ENCODE data around the gene ATP5PD. TPM values are rescaled to one million over a fixed set of nuclear protein-coding genes. Genes with fewer than 3 reads are reported as not detected.
A peak's percentile ranks its signal among the peaks of the same experiment; 100 is the strongest.

ATP5PD gene
- total and polyA plus RNA-seq, 2 of the 13 experiments (the other 11 are each of a cell fraction or from before 2014, with no cell fraction given) = 158 to 428 TPM

DNA sequence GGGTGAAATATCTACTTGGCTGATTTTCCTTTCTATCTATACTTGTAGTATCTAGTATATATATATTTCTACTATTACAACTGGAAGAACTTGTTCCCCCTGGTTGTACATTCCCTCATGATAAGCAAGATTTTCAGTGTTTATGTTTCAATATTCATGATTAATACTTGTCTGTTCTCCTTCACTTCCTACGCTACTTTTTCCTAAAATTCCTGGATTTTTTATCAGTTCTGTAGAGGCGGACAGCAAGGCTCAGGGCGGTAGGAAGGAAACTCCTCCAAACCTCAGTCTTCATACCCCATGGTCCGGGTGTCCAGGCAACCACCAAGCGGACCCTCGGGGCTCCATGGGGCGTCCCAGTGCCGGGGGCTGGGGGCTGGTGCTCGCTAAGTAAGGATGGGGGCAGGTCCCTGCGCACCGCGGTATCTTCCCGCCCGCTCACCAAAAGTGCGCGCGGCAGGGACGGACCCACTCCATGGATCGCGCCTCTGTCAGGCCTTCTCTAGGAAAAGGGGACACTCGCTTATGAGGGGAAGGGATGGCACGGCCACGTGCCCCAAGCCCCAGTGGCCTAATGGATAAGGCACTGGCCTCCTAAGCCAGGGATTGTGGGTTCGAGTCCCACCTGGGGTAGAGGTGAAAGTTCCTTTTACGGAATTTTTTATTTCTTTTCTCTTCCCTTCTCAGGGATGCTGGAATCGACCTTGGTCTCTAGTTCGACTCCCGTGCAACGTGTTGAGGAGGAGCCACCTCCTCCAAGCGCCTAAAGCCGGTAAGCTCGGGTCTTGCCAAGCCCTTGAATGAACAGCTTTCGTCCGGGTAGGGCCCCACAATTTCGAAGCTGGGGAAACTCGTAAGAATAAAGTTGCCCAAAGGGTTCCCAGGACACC lies 13.2 kb downstream of the ATP5PD start (continued):
- TF ChIP-seq, protein P1, sequence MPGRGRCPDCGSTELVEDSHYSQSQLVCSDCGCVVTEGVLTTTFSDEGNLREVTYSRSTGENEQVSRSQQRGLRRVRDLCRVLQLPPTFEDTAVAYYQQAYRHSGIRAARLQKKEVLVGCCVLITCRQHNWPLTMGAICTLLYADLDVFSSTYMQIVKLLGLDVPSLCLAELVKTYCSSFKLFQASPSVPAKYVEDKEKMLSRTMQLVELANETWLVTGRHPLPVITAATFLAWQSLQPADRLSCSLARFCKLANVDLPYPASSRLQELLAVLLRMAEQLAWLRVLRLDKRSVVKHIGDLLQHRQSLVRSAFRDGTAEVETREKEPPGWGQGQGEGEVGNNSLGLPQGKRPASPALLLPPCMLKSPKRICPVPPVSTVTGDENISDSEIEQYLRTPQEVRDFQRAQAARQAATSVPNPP (CRISPR knock-in tag; IDR thresholded peaks at IDR 0.05) = peak; percentile 68; the same call in 1 of the 2 replicates
- TF ChIP-seq, protein P2, sequence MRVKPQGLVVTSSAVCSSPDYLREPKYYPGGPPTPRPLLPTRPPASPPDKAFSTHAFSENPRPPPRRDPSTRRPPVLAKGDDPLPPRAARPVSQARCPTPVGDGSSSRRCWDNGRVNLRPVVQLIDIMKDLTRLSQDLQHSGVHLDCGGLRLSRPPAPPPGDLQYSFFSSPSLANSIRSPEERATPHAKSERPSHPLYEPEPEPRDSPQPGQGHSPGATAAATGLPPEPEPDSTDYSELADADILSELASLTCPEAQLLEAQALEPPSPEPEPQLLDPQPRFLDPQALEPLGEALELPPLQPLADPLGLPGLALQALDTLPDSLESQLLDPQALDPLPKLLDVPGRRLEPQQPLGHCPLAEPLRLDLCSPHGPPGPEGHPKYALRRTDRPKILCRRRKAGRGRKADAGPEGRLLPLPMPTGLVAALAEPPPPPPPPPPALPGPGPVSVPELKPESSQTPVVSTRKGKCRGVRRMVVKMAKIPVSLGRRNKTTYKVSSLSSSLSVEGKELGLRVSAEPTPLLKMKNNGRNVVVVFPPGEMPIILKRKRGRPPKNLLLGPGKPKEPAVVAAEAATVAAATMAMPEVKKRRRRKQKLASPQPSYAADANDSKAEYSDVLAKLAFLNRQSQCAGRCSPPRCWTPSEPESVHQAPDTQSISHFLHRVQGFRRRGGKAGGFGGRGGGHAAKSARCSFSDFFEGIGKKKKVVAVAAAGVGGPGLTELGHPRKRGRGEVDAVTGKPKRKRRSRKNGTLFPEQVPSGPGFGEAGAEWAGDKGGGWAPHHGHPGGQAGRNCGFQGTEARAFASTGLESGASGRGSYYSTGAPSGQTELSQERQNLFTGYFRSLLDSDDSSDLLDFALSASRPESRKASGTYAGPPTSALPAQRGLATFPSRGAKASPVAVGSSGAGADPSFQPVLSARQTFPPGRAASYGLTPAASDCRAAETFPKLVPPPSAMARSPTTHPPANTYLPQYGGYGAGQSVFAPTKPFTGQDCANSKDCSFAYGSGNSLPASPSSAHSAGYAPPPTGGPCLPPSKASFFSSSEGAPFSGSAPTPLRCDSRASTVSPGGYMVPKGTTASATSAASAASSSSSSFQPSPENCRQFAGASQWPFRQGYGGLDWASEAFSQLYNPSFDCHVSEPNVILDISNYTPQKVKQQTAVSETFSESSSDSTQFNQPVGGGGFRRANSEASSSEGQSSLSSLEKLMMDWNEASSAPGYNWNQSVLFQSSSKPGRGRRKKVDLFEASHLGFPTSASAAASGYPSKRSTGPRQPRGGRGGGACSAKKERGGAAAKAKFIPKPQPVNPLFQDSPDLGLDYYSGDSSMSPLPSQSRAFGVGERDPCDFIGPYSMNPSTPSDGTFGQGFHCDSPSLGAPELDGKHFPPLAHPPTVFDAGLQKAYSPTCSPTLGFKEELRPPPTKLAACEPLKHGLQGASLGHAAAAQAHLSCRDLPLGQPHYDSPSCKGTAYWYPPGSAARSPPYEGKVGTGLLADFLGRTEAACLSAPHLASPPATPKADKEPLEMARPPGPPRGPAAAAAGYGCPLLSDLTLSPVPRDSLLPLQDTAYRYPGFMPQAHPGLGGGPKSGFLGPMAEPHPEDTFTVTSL (CRISPR knock-in tag; IDR thresholded peaks at IDR 0.05; ENCODE audit: borderline replicate concordance) = no peak
- TF ChIP-seq AHR (CRISPR knock-in tag; IDR thresholded peaks at IDR 0.05) (peak; percentile 89), PCBP1 (IDR thresholded peaks at IDR 0.05; ENCODE audit: borderline replicate concordance, low read depth, low read length) (no peak), JDP2 (CRISPR knock-in tag; IDR thresholded peaks at IDR 0.05; ENCODE audit: borderline replicate concordance) (no peak), PRMT3 (CRISPR knock-in tag; IDR thresholded peaks at IDR 0.05; ENCODE audit: borderline replicate concordance, low read depth) (no peak), ARNT2 (CRISPR knock-in tag; IDR thresholded peaks at IDR 0.05; ENCODE audit: low read depth) (no peak; the same call in 1 of the 2 replicates), ZNF350 (CRISPR knock-in tag; IDR thresholded peaks at IDR 0.05; ENCODE audit: borderline replicate concordance, low read depth) (peak; percentile 65; the same call in 1 of the 2 replicates), HNRNPUL1 (IDR thresholded peaks at IDR 0.05; ENCODE audit: low read depth, low read length) (no peak), ZNF292 (CRISPR knock-in tag; IDR thresholded peaks at IDR 0.05; ENCODE audit: borderline replicate concordance, low read depth) (no peak; the same call in 1 of the 2 replicates), EEA1 (CRISPR knock-in tag; IDR thresholded peaks at IDR 0.05; ENCODE audit: borderline replicate concordance) (no peak), ZNF256 (CRISPR knock-in tag; conservative IDR thresholded peaks at IDR 0.05) (0 out of 2 replicates have a peak, but pooled peaks have one; percentile 67), RFXAP (CRISPR knock-in tag; IDR thresholded peaks at IDR 0.05; ENCODE audit: borderline replicate concordance) (no peak; the same call in 1 of the 2 replicates), MZF1 (CRISPR knock-in tag; IDR thresholded peaks at IDR 0.05; ENCODE audit: borderline replicate concordance) (peak; percentile 72; the same call in 1 of the 2 replicates), ZNF484 (CRISPR knock-in tag; IDR thresholded peaks at IDR 0.05; ENCODE audit: borderline replicate concordance, low read depth) (no peak), ZNF224 (CRISPR knock-in tag; IDR thresholded peaks at IDR 0.05) (peak; percentile 53)
- TF ChIP-seq, protein P3, sequence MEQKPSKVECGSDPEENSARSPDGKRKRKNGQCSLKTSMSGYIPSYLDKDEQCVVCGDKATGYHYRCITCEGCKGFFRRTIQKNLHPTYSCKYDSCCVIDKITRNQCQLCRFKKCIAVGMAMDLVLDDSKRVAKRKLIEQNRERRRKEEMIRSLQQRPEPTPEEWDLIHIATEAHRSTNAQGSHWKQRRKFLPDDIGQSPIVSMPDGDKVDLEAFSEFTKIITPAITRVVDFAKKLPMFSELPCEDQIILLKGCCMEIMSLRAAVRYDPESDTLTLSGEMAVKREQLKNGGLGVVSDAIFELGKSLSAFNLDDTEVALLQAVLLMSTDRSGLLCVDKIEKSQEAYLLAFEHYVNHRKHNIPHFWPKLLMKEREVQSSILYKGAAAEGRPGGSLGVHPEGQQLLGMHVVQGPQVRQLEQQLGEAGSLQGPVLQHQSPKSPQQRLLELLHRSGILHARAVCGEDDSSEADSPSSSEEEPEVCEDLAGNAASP (CRISPR knock-in tag; IDR thresholded peaks at IDR 0.05; ENCODE audit: borderline replicate concordance) = peak; percentile 75; the same call in 1 of the 2 replicates
- TF ChIP-seq, protein P4, sequence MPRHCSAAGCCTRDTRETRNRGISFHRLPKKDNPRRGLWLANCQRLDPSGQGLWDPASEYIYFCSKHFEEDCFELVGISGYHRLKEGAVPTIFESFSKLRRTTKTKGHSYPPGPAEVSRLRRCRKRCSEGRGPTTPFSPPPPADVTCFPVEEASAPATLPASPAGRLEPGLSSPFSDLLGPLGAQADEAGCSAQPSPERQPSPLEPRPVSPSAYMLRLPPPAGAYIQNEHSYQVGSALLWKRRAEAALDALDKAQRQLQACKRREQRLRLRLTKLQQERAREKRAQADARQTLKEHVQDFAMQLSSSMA (CRISPR knock-in tag; IDR thresholded peaks at IDR 0.05) = no peak; the same call in 1 of the 2 replicates
